HEK293 (cell line): ENCODE results near the gene TBC1D20.

Experiments used
- CTCF ChIP-seq: fragments of 450-650 bp; formaldehyde crosslinking; IDR thresholded peaks from 2 replicates; pipeline ENCODE4 v1.5.1; 2016; ENCODE audit warnings: missing biosample characterization, missing genetic modification characterization
- HOXA7 ChIP-seq: sonication (generic); formaldehyde crosslinking; IDR thresholded peaks from 2 replicates; pipeline ENCODE4 v1.8.1; 2022; ENCODE audit warnings: missing genetic modification reagents, borderline replicate concordance
- ZFP3 ChIP-seq: fragments of 450-650 bp; formaldehyde crosslinking; IDR thresholded peaks from 2 replicates; pipeline ENCODE4 v1.5.1; 2016; ENCODE audit warnings: low read depth, missing biosample characterization, missing genetic modification characterization
- ZNF138 ChIP-seq: fragments of 450-650 bp; formaldehyde crosslinking; IDR thresholded peaks from 2 replicates; pipeline ENCODE4 v1.5.1; 2016; ENCODE audit warnings: missing biosample characterization, missing genetic modification characterization, borderline replicate concordance
- ZNF514 ChIP-seq: fragments of 450-650 bp; formaldehyde crosslinking; IDR thresholded peaks from 2 replicates; pipeline ENCODE4 v1.5.1; 2016; ENCODE audit warnings: missing biosample characterization, missing genetic modification characterization

GRCh38 chr20:434221-434620 lies 28.1 kb downstream of the TBC1D20 start:
- TF ChIP-seq CTCF (tag by site-specific recombination) (no peak), HOXA7 (no peak), ZNF138 (tag by site-specific recombination) (no peak), ZNF514 (no peak), ZFP3 (tag by site-specific recombination) (no peak)
